GM15510 (cell line): Measurements from ENCODE around the gene PRDM15.

Experiments
- POLR2A ChIP-seq: IDR thresholded peaks from 3 replicates; pipeline ENCODE4 v1.6.1; 2011; ENCODE audit warnings: borderline replicate concordance; ENCODE audit not compliant: insufficient read length; ENCODE audit errors: extremely low read depth

PRDM15 gene

GRCh38 chr21:41851090-41851790, 27.9 kb downstream of the PRDM15 start:
- TF ChIP-seq POLR2A = no peak

GRCh38 chr21:41850085-41850484, 29.1 kb downstream of the PRDM15 start:
- TF ChIP-seq POLR2A = no peak

DNA sequence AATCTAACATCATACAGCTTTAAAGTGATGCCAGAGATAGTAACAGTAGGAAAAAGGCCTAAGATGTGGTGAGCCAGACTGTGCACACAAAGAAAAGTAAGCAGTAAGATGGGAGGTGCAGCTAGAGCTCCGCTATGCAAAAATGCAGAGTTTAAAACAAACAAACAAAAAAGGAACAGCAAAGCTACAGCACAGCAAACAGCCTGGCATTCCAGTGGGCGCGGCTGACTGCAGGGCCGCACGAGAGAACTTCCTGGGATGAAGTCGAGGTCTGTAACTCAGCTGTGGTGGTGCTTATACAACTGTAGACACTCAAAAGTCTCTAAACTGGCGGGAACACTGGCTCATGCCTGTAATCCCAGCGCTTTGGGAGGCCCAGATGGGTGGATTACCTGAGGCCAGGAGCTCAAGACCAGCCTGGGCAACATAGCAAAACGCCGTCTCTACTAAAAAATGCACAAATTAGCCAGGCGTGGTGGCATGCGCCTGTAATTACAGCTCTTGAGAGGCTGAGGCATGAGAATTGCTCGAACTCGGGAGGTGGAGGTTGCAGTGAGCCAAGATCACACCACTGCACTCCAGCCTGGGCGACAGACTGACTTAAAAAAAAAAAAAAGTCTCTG, 30.1 kb downstream of the PRDM15 start:
- TF ChIP-seq POLR2A = no peak

GRCh38 chr21:41848533-41848932, 30.6 kb downstream of the PRDM15 start:
- TF ChIP-seq POLR2A = no peak

- no peak for TF ChIP-seq POLR2A
Measured at GRCh38 chr21:41847066-41847804, 31.9 kb downstream of the PRDM15 start.

GRCh38 chr21:41846536-41846935, 32.6 kb downstream of the PRDM15 start:
- TF ChIP-seq POLR2A = no peak

DNA sequence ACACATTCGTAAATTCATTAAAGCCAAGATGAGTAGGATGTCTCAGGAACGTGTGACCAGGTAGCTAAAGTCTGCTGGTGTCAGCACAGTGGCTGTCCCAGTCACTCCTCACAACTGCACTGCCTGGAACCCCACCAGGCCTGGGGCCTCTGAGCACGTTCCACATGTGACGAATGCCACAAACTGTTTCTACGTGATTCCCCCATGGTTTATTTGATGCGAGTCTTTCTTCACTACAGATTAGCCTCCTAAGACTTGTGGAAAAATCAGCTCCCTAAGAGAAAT, 33.2 kb downstream of the PRDM15 start:
- TF ChIP-seq POLR2A = no peak

- no peak for TF ChIP-seq POLR2A
Measured at GRCh38 chr21:41845310-41846032, 33.7 kb downstream of the PRDM15 start.

DNA sequence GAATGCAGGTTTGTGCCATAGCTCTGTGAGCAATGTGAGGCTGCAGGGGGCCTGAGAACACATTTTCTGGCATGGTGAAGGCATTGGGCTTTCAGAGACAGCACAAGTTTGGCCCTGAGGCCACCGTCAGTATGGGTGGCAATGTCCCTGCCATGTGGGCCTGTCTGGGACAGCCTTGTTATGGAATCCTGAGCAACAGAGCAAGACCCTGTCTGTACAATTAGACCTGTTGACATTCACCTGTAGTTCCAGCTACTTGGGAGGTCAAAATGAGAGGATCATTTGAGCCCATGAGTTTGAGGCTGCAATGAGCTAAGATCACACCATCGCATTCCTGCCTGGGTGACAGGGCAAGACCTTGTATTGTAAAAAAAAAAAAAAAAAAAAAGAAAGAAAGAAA, 35.6 kb downstream of the PRDM15 start:
- TF ChIP-seq POLR2A = no peak

DNA sequence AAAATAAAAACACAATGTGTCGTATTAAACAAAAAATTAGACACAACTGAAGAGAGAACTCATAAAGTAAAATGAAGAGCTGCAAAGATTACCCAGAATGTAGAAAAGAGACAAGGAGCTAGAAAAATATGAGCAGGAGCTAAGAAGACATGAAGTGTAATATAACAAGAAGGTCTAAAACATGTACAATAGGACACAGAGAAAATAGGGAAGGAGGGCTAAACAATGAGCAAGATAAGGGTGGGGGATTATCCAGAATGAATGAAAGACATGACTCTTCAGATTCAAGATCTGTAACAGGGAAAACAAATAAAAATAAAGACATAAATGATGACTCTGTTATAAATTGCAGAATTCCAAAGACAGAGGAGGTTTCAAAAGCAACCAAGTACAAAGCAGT, 38.3 kb downstream of the PRDM15 start:
- TF ChIP-seq POLR2A = no peak

GRCh38 chr21:41839387-41840000, 39.6 kb downstream of the PRDM15 start:
- no peak for TF ChIP-seq POLR2A

DNA sequence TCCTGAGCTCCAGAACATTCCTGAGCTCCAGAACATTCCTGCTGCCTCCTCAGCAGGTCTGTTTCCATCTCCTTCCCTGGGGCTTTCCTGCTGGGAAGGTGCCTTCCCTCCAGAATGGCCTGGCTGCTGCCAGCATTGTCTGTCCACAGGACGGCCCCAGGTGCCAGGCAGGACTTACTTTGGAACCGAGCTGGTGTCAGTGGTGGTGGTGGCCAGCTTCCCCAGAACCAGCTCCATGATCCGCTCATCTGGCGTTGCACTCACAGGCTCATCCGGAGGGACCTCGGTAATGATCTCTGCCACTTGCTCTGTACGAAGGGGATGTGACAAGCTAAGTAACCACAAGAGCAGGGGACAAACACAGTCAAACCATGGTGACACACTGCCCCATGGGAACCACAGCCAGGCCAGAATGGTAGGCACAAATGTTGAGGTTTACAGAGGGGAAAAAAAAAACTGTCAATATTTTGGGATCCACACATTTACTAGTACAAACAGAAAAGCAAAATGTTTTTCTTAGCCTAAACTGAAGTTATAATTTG, 41.3 kb downstream of the PRDM15 start:
- TF ChIP-seq POLR2A = no peak

GRCh38 chr21:41836166-41837015, 42.8 kb downstream of the PRDM15 start:
- no peak for TF ChIP-seq POLR2A

DNA sequence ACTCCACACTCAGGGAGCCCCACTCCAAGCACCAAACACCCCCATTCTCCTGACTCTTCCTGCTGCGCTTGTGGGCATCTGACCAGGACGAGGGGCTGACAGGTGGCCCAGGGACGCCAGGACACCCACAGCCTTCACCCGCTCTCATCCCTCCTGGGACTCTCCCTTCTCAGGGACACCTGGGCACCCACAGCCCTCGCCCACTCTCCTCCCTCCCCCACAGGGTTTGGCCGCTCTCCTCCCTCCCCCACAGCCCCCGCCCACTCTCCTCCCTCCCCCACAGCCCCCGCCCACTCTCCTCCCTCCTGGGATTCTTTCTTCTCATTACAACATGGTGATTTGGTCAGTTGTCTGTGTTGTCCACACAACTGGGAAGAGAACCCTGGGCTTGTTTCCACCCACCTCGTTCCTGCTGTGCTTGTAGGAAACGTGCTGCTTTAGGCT, 43.4 kb downstream of the PRDM15 start:
- no peak for TF ChIP-seq POLR2A
